Hepatocyte (in vitro differentiated cells): ENCODE measurements around the gene SLPI. TPM values are rescaled to one million over a fixed set of nuclear protein-coding genes. Genes with fewer than 3 reads are reported as not detected.

ENCODE experiments used
- DNase-seq: peaks from one replicate; pipeline ENCODE4 v3.0.0-alpha.2; 2016; ENCODE audit warnings: low spot score
- H2AFZ ChIP-seq: fragments of 200-600 bp; sonication (generic); 2 replicates; pipeline ENCODE4 v1.6.0; 2016; ENCODE audit warnings: antibody characterized with exemption, mild to moderate bottlenecking
- H3K27ac ChIP-seq: fragments of 200-600 bp; sonication (generic); 2 replicates; pipeline ENCODE4 v1.5.1; 2016; ENCODE audit warnings: mild to moderate bottlenecking
- H3K27me3 ChIP-seq: fragments of 200-600 bp; sonication (generic); 2 replicates; pipeline ENCODE4 v1.6.1; 2016
- H3K36me3 ChIP-seq: fragments of 200-600 bp; sonication (generic); replicated peaks from 2 replicates; pipeline ENCODE4 v1.5.1; 2016; ENCODE audit warnings: low read depth; ENCODE audit not compliant: insufficient read depth
- H3K4me1 ChIP-seq: fragments of 200-600 bp; sonication (generic); 2 replicates; pipeline ENCODE4 v1.5.1; 2016; ENCODE audit warnings: mild to moderate bottlenecking, moderate library complexity; ENCODE audit not compliant: insufficient read depth
- H3K4me2 ChIP-seq: fragments of 200-600 bp; sonication (generic); 2 replicates; pipeline ENCODE4 v1.6.0; 2016
- H3K4me3 ChIP-seq: fragments of 200-600 bp; sonication (generic); 2 replicates; pipeline ENCODE4 v1.5.1; 2016; ENCODE audit warnings: mild to moderate bottlenecking
- H3K79me2 ChIP-seq: fragments of 200-600 bp; sonication (generic); 2 replicates; pipeline ENCODE4 v1.6.0; 2017; ENCODE audit warnings: mild to moderate bottlenecking
- H3K9me2 ChIP-seq: fragments of 200-600 bp; sonication (generic); replicated peaks from 2 replicates; pipeline ENCODE4 v1.6.0; 2017; ENCODE audit warnings: mild to moderate bottlenecking; ENCODE audit not compliant: insufficient read depth
- H3K9me3 ChIP-seq: fragments of 200-600 bp; sonication (generic); 2 replicates; pipeline ENCODE4 v1.5.1; 2016; ENCODE audit warnings: low read depth, mild to moderate bottlenecking
- H4K20me1 ChIP-seq: fragments of 200-600 bp; sonication (generic); 2 replicates; pipeline ENCODE4 v1.6.0; 2016; ENCODE audit warnings: mild to moderate bottlenecking; ENCODE audit not compliant: insufficient read depth, poor library complexity, severe bottlenecking
- EZH2 ChIP-seq: fragments of 200-600 bp; sonication (generic); IDR thresholded peaks from 2 replicates; pipeline ENCODE4 v1.6.1; 2016; ENCODE audit warnings: antibody characterized with exemption, mild to moderate bottlenecking, borderline replicate concordance
- EZH2phosphoT487 ChIP-seq: fragments of 200-600 bp; sonication (generic); IDR thresholded peaks from one replicate; pipeline ENCODE4 v1.6.1; 2018; ENCODE audit warnings: antibody characterized with exemption, mild to moderate bottlenecking, low read depth, moderate library complexity; ENCODE audit not compliant: unreplicated experiment, severe bottlenecking
- WGBS: methylation state at CpG from one replicate; pipeline ENCODE4 v1.1.6; 2016; ENCODE audit warnings: low lambda C conversion rate; ENCODE audit errors: missing lambda C conversion rate; 5-methylcytosine and 5-hydroxymethylcytosine counted together
- polyA plus RNA-seq: library from polyadenylated mRNA; unstranded; fragments of >200 nt; fragmentation: Nextera tagmentation; extraction: Ambion mirVana; gene quantifications from 2 replicates; pipeline ENCODE4 v1.2.1, GENCODE V29; 2016
- total RNA-seq: library from RNA; depleted of rRNA; stranded (reverse); fragments of >200 nt; gene quantifications from 2 replicates; pipeline ENCODE4 v1.2.3, GENCODE V29; 2014
- TF ChIP-seq, protein P1 (sequence below): fragments of 200-600 bp; sonication (generic); IDR thresholded peaks from 2 replicates; pipeline ENCODE4 v1.5.1; 2016; ENCODE audit warnings: antibody characterized with exemption, mild to moderate bottlenecking; ENCODE audit not compliant: poor library complexity

Gene SLPI
- total and polyA plus RNA-seq, 2 experiments from 2014 or later = 1,330 to 10,154 TPM

DNA sequence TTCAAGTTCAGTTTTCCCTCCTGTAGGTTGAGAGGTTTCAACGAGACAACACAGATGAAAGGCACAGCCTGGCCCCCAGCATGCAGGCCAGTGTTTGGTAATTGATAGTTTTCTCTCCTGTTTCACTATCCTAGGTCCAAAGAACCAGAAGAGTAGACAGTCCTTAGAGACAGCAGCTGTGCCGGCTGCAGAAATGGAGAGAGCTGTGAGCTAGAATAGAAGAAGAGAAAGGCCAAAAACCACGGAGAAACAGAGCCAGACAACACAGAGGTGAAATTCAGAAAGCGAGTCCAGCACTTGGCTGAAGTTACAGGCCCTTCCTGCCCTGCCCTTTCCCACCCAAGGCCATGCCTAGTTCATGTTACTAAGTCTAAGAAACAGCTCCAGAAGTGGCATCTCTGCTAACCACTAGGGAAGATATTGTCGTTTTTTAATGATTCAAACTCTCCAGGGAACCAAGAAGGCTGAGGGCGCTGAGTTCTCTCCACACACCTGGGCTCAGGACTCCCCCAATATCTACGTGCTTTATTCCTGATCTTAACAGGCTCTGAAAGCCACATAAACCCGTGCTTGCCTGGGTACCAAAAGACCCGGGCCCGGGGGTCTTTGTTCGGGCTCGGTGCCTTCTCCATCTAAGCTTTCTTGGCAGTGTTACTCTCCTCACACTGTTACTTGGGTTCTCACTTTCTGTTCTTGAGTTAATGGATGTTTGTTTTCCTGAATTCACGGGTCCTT, 35.7 kb upstream of the SLPI start:
- peaks cover 14% of the 10 kb centered on the region for H3K27me3 ChIP-seq
- H3K4me3 ChIP-seq = no peak overlapping the region
- H3K27ac ChIP-seq = no peak overlapping the region
- no peaks in the 10 kb centered on the region for H3K4me1 ChIP-seq
- H3K9me3 ChIP-seq = no peaks in the 10 kb centered on the region
- no peaks in the 10 kb centered on the region for H3K79me2 ChIP-seq
- H3K36me3 ChIP-seq = no peaks in the 10 kb centered on the region
- no peak overlapping the region for H3K4me2 ChIP-seq
- no peaks in the 10 kb centered on the region for H3K9me2 ChIP-seq
- DNase-seq = no peak
- no peaks in the 10 kb centered on the region for H4K20me1 ChIP-seq
- 82% methylated on average over 13 of the region's 13 CpGs for WGBS
- TF ChIP-seq EZH2 = no peak
- no peak for TF ChIP-seq EZH2phosphoT487
- TF ChIP-seq, protein P1, sequence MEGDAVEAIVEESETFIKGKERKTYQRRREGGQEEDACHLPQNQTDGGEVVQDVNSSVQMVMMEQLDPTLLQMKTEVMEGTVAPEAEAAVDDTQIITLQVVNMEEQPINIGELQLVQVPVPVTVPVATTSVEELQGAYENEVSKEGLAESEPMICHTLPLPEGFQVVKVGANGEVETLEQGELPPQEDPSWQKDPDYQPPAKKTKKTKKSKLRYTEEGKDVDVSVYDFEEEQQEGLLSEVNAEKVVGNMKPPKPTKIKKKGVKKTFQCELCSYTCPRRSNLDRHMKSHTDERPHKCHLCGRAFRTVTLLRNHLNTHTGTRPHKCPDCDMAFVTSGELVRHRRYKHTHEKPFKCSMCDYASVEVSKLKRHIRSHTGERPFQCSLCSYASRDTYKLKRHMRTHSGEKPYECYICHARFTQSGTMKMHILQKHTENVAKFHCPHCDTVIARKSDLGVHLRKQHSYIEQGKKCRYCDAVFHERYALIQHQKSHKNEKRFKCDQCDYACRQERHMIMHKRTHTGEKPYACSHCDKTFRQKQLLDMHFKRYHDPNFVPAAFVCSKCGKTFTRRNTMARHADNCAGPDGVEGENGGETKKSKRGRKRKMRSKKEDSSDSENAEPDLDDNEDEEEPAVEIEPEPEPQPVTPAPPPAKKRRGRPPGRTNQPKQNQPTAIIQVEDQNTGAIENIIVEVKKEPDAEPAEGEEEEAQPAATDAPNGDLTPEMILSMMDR = no peak
- no peak overlapping the region for H2AFZ ChIP-seq

DNA sequence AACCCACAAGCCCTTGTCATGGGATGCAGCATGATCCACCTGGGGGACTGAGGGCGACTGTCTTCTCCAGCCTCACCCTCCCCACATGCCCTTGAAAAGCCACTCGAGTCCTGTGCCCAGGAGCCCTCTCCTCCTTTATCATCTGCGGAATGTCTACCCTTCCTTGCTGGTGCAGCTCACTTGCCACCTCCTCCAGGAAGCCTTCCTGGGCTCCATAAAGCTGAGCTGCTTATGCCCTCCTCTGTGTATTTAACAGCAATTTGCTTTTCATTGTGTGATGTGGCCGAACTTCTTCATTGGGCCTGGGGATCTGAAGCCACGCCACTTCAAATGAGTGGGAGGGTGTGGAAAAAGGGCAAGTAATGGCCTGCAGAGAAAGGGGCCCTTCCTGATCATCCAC, 34.5 kb upstream of the SLPI start:
- 92% methylated on average over 5 of the region's 5 CpGs for WGBS
- DNase-seq = no peak
- Histone ChIP-seq H3K4me3 (no peak overlapping the region), H3K27me3 (peaks cover 14% of the 10 kb centered on the region), H3K9me3 (no peaks in the 10 kb centered on the region), H3K4me1 (no peaks in the 10 kb centered on the region), H3K79me2 (no peaks in the 10 kb centered on the region), H3K4me2 (no peak overlapping the region), H3K36me3 (no peaks in the 10 kb centered on the region), H3K27ac (no peak overlapping the region), H3K9me2 (no peaks in the 10 kb centered on the region), H2AFZ (no peak overlapping the region), H4K20me1 (no peaks in the 10 kb centered on the region)
- no peak for TF ChIP-seq EZH2
- TF ChIP-seq EZH2phosphoT487 = no peak
- TF ChIP-seq, protein P1 = no peak

DNA sequence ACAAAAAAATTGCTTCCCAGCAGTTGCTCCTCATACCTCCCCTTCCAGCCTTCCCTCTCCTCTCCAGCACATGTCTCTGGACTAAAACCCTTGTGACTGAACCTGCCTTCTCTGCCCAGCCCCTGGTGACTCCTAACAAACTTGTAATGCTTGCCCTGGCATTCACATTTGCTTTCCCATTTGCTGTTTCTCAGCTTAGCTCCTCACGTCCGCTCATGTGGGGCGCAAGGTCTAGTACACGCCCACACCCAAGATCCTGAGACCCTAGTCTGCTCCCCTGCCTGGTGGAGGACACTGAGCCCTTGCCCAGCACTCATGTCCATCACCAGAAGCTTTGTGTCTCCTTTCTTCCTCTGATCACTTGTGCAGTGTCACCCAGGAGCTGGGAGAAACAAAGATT, 34.0 kb upstream of the SLPI start:
- no peaks in the 10 kb centered on the region for H3K9me3 ChIP-seq
- DNase-seq = no peak
- no peak overlapping the region for H3K27ac ChIP-seq
- peaks cover 14% of the 10 kb centered on the region for H3K27me3 ChIP-seq
- H3K4me3 ChIP-seq = no peak overlapping the region
- no peaks in the 10 kb centered on the region for H3K9me2 ChIP-seq
- H3K4me2 ChIP-seq = no peak overlapping the region
- TF ChIP-seq EZH2 (no peak), EZH2phosphoT487 (no peak)
- TF ChIP-seq, protein P1 = no peak
- H3K4me1 ChIP-seq = no peaks in the 10 kb centered on the region
- no peaks in the 10 kb centered on the region for H3K79me2 ChIP-seq
- H4K20me1 ChIP-seq = no peaks in the 10 kb centered on the region
- H3K36me3 ChIP-seq = no peaks in the 10 kb centered on the region
- no peak overlapping the region for H2AFZ ChIP-seq
- WGBS = 95% methylated on average over 4 of the region's 4 CpGs
